D721Med (cell line): ENCODE data around the gene GLOD5.

ENCODE experiments used
- DNase-seq: peaks from one replicate; pipeline ENCODE4 v3.0.0; 2011; ENCODE audit warnings: low spot score; ENCODE audit not compliant: insufficient read length
- FAIRE-seq: peaks from 2 replicates; lab custom pipeline; 2011; peaks lifted over from hg19 to GRCh38; lab: Jason Lieb, UNC
- CTCF ChIP-seq: IDR thresholded peaks from 2 replicates; pipeline ENCODE4 v1.5.1; 2012; ENCODE audit warnings: mild to moderate bottlenecking, control low read depth; ENCODE audit not compliant: insufficient read depth; ENCODE audit errors: missing control alignments

The GLOD5 gene

GRCh38 chrX:48779399-48779798 lies 17.9 kb downstream of the GLOD5 start:
- no peak for DNase-seq
- no peak for TF ChIP-seq CTCF
- no peak for FAIRE-seq

- no peak for TF ChIP-seq CTCF
- no peak for DNase-seq
- no peak for FAIRE-seq
Observed at GRCh38 chrX:48781705-48782104, 20.2 kb downstream of the GLOD5 start.

GRCh38 chrX:48782216-48782615 lies 20.7 kb downstream of the GLOD5 start:
- no peak for TF ChIP-seq CTCF
- no peak for DNase-seq
- FAIRE-seq: no peak

- DNase-seq (no peak), FAIRE-seq (no peak)
- no peak for TF ChIP-seq CTCF
Observed at GRCh38 chrX:48782795-48783194, 21.2 kb downstream of the GLOD5 start.

- FAIRE-seq (no peak), DNase-seq (no peak)
- TF ChIP-seq CTCF: no peak
Observed at GRCh38 chrX:48784726-48785125, 23.2 kb downstream of the GLOD5 start.

- FAIRE-seq: no peak
- TF ChIP-seq CTCF: no peak
- DNase-seq: no peak
Observed at GRCh38 chrX:48785186-48785539, 23.6 kb downstream of the GLOD5 start.

GRCh38 chrX:48785540-48786214 lies 24.1 kb downstream of the GLOD5 start:
- FAIRE-seq (no peak), DNase-seq (no peak)
- TF ChIP-seq CTCF: no peak
